H9 (cell line): Measurements from ENCODE around the gene AQP2. TPM values are rescaled to one million over a fixed set of nuclear protein-coding genes. Genes with fewer than 3 reads are reported as not detected.

ENCODE experiments used
- DNase-seq: peaks from one replicate; pipeline ENCODE4 v3.0.0-alpha.2; 2017
- H2AFZ ChIP-seq: one replicate; pipeline ENCODE4 v1.6.1; 2013; ENCODE audit warnings: mild to moderate bottlenecking, low read length, control low read depth, moderate library complexity
- H2AK5ac ChIP-seq: 2 replicates; pipeline ENCODE4 v1.6.1; 2013; ENCODE audit warnings: low read length, control low read depth, mixed read lengths; ENCODE audit not compliant: insufficient read length
- H2BK120ac ChIP-seq: one replicate; pipeline ENCODE4 v1.6.1; 2013; ENCODE audit warnings: low read depth, mild to moderate bottlenecking, low read length, control low read depth, inconsistent platforms; ENCODE audit not compliant: poor library complexity, severe bottlenecking
- H2BK12ac ChIP-seq: 2 replicates; pipeline ENCODE4 v1.6.1; 2013; ENCODE audit warnings: low read length, control low read depth, mixed read lengths, low read depth; ENCODE audit not compliant: insufficient read length
- H2BK15ac ChIP-seq: 2 replicates; pipeline ENCODE4 v1.6.1; 2013; ENCODE audit warnings: low read depth, low read length, control low read depth
- H2BK20ac ChIP-seq: one replicate; pipeline ENCODE4 v1.6.1; 2013; ENCODE audit warnings: low read depth, mild to moderate bottlenecking, low read length, control low read depth, inconsistent platforms; ENCODE audit not compliant: poor library complexity, severe bottlenecking
- H2BK5ac ChIP-seq: 2 replicates; pipeline ENCODE4 v1.6.1; 2013; ENCODE audit warnings: low read length, control low read depth, mixed read lengths; ENCODE audit not compliant: insufficient read length
- H3K14ac ChIP-seq: 2 replicates; pipeline ENCODE4 v1.6.1; 2013; ENCODE audit warnings: low read length, control low read depth; ENCODE audit not compliant: insufficient read depth
- H3K18ac ChIP-seq: 2 replicates; pipeline ENCODE4 v1.6.1; 2013; ENCODE audit warnings: low read depth, mild to moderate bottlenecking, mixed read lengths, low read length, control low read depth; ENCODE audit not compliant: insufficient read length
- H3K23ac ChIP-seq: 2 replicates; pipeline ENCODE4 v1.6.1; 2013; ENCODE audit warnings: low read length, control low read depth, mixed read lengths, low read depth; ENCODE audit not compliant: insufficient read length
- H3K23me2 ChIP-seq: 2 replicates; pipeline ENCODE4 v1.6.1; 2013; ENCODE audit warnings: low read depth, mild to moderate bottlenecking, mixed read lengths, low read length, control low read depth; ENCODE audit not compliant: insufficient read length, poor library complexity, severe bottlenecking
- H3K27ac ChIP-seq: 2 replicates; pipeline ENCODE4 v1.5.1; 2013; ENCODE audit warnings: low read length, control low read depth, mixed read lengths, low read depth; ENCODE audit not compliant: insufficient read length
- H3K27me3 ChIP-seq: 2 replicates; pipeline ENCODE4 v1.6.1; 2013; ENCODE audit warnings: low read length, control low read depth, inconsistent platforms; ENCODE audit not compliant: insufficient read depth
- H3K4ac ChIP-seq: 2 replicates; pipeline ENCODE4 v1.6.1; 2013; ENCODE audit warnings: low read depth, mild to moderate bottlenecking, control low read depth, inconsistent platforms, low read length, moderate library complexity
- H3K4me1 ChIP-seq: 2 replicates; pipeline ENCODE4 v1.6.1; 2013; ENCODE audit warnings: low read length, control low read depth, inconsistent platforms; ENCODE audit not compliant: insufficient read depth
- H3K4me2 ChIP-seq: 2 replicates; pipeline ENCODE4 v1.6.1; 2013; ENCODE audit warnings: low read length, control low read depth, mixed read lengths; ENCODE audit not compliant: insufficient read length, insufficient read depth
- H3K56ac ChIP-seq: 2 replicates; pipeline ENCODE4 v1.6.1; 2013; ENCODE audit warnings: low read depth, mild to moderate bottlenecking, mixed read lengths, low read length, control low read depth; ENCODE audit not compliant: insufficient read length
- H3K79me1 ChIP-seq: 2 replicates; pipeline ENCODE4 v1.6.1; 2013; ENCODE audit warnings: low read depth, mild to moderate bottlenecking, moderate library complexity, low read length, control low read depth, inconsistent platforms; ENCODE audit not compliant: insufficient read depth, poor library complexity, severe bottlenecking
- H3K79me2 ChIP-seq: 2 replicates; pipeline ENCODE4 v1.6.1; 2013; ENCODE audit warnings: low read length, control low read depth, inconsistent platforms; ENCODE audit not compliant: insufficient read depth
- H3K9ac ChIP-seq: 2 replicates; pipeline ENCODE4 v1.6.1; 2013; ENCODE audit warnings: low read length, control low read depth, mixed read lengths; ENCODE audit not compliant: insufficient read length; ENCODE audit errors: extremely low read depth
- H3K9me3 ChIP-seq: one replicate; pipeline ENCODE4 v1.6.1; 2013; ENCODE audit warnings: low read depth, low read length, inconsistent platforms; ENCODE audit not compliant: control insufficient read depth
- H3T11ph ChIP-seq: one replicate; pipeline ENCODE4 v1.6.1; 2013; ENCODE audit warnings: mild to moderate bottlenecking, low read length, control low read depth, inconsistent platforms
- H4K20me1 ChIP-seq: one replicate; pipeline ENCODE4 v1.6.1; 2013; ENCODE audit not compliant: control insufficient read depth, insufficient read length, insufficient read depth
- H4K5ac ChIP-seq: 2 replicates; pipeline ENCODE4 v1.6.1; 2013; ENCODE audit warnings: low read depth, mild to moderate bottlenecking, mixed read lengths, low read length, control low read depth; ENCODE audit not compliant: insufficient read length
- H4K8ac ChIP-seq: replicated peaks from 2 replicates; pipeline ENCODE4 v1.6.1; 2013; ENCODE audit warnings: low read length, control low read depth, mixed read lengths, low read depth; ENCODE audit not compliant: insufficient read length
- H4K91ac ChIP-seq: 2 replicates; pipeline ENCODE4 v1.6.1; 2013; ENCODE audit warnings: low read depth, mild to moderate bottlenecking, moderate library complexity, mixed read lengths, low read length, control low read depth; ENCODE audit not compliant: insufficient read length
- H3K27ac Mint-ChIP-seq, 3 experiments: 2 replicates in 2 of 3; 3 replicates in 1 of 3; pipeline ENCODE4 v1.8.0; 2020 to 2021; ENCODE audit warnings: mixed read lengths in 3 of 3, mild to moderate bottlenecking in 1 of 3, moderate library complexity in 1 of 3
- H3K27me3 Mint-ChIP-seq: 2 replicates; pipeline ENCODE4 v1.8.0; 2021; ENCODE audit warnings: low read depth, mild to moderate bottlenecking, moderate library complexity, mixed read lengths
- H3K36me3 Mint-ChIP-seq, 3 experiments: 2 replicates in 2 of 3; 3 replicates in 1 of 3; pipeline ENCODE4 v1.8.0; 2020 to 2021; ENCODE audit warnings: low read depth in 3 of 3, mixed read lengths in 3 of 3; ENCODE audit not compliant: insufficient read depth in 1 of 3
- H3K4me1 Mint-ChIP-seq, 2 experiments: 2 replicates each; pipeline ENCODE4 v1.8.0; 2020; ENCODE audit warnings: mixed read lengths in 2 of 2
- H3K4me3 Mint-ChIP-seq, 2 experiments: 2 replicates in 1 of 2; 3 replicates in 1 of 2; pipeline ENCODE4 v1.8.0; 2020 to 2021; ENCODE audit warnings: mild to moderate bottlenecking in 2 of 2, mixed read lengths in 2 of 2, moderate library complexity in 1 of 2
- H3K9me3 Mint-ChIP-seq, 2 experiments: 2 replicates in 1 of 2; 3 replicates in 1 of 2; pipeline ENCODE4 v1.8.0; 2020; ENCODE audit warnings: mild to moderate bottlenecking in 2 of 2, mixed read lengths in 2 of 2, moderate library complexity in 1 of 2
- WGBS: extraction: QIAGEN DNeasy Blood & Tissue Kit; methylation state at CpG from one replicate; pipeline ENCODE4 v1.1.7; 2013; ENCODE audit warnings: missing lambda C conversion rate, low lambda C conversion rate, mixed read lengths; ENCODE audit not compliant: insufficient read length; ENCODE audit errors: extremely low coverage; 5-methylcytosine and 5-hydroxymethylcytosine counted together
- total RNA-seq: library from RNA; stranded (reverse); gene quantifications from 2 replicates; pipeline ENCODE4 v1.2.1, GENCODE V29; 2021
- TF ChIP-seq, protein P1 (sequence below): fragments of 200-600 bp; sonication (generic); conservative IDR thresholded peaks from 3 replicates; pipeline ENCODE4 v1.8.0; 2021; ENCODE audit warnings: antibody characterized with exemption, mild to moderate bottlenecking

AQP2 gene
- total RNA-seq, 1 experiment from 2014 or later, result not detected

DNA sequence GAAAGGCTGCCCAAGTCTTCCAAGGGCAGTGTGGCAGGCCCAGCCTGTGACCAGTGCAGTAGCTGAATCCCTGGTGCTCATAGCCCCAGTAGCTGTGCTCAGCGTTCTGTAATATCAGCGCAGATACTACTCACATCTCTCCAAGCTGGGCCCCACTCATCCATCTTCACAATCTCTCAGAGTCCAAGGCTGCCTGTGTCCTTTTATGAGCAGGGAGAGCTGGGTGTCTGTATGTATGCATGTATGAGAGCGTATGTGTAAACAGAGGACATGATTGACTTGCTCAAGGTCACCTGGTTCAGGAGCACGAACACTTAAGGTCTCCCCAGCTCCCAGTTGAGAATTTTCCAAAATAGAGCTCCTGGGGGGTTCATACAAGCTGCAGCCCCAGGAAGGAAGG is 27.6 kb downstream of the AQP2 start:
- Histone ChIP-seq H3K4ac (no peak overlapping the region), H2BK5ac (no peak overlapping the region), H2BK20ac (no peak overlapping the region), H3K4me1 (no peaks in the 10 kb centered on the region), H3K23me2 (no peaks in the 10 kb centered on the region), H2AK5ac (no peak overlapping the region), H4K8ac (no peak overlapping the region), H4K20me1 (no peaks in the 10 kb centered on the region), H3K18ac (no peak overlapping the region), H3K4me2 (no peak overlapping the region), H4K91ac (no peak overlapping the region), H2BK12ac (no peak overlapping the region), H2BK120ac (no peak overlapping the region), H3K9me3 (no peaks in the 10 kb centered on the region), H3K79me1 (no peaks in the 10 kb centered on the region), H3T11ph (no peak overlapping the region), H3K9ac (no peak overlapping the region), H2AFZ (no peak overlapping the region), H3K79me2 (no peaks in the 10 kb centered on the region), H2BK15ac (no peak overlapping the region), H3K14ac (no peak overlapping the region), H4K5ac (no peak overlapping the region), H3K27me3 (no peaks in the 10 kb centered on the region), H3K27ac (no peak overlapping the region), H3K56ac (no peak overlapping the region), H3K23ac (no peak overlapping the region)
- peaks cover 3% of the 10 kb centered on the region; the same call in 1 of the 2 replicates for H3K27me3 Mint-ChIP-seq
- TF ChIP-seq, protein P1, sequence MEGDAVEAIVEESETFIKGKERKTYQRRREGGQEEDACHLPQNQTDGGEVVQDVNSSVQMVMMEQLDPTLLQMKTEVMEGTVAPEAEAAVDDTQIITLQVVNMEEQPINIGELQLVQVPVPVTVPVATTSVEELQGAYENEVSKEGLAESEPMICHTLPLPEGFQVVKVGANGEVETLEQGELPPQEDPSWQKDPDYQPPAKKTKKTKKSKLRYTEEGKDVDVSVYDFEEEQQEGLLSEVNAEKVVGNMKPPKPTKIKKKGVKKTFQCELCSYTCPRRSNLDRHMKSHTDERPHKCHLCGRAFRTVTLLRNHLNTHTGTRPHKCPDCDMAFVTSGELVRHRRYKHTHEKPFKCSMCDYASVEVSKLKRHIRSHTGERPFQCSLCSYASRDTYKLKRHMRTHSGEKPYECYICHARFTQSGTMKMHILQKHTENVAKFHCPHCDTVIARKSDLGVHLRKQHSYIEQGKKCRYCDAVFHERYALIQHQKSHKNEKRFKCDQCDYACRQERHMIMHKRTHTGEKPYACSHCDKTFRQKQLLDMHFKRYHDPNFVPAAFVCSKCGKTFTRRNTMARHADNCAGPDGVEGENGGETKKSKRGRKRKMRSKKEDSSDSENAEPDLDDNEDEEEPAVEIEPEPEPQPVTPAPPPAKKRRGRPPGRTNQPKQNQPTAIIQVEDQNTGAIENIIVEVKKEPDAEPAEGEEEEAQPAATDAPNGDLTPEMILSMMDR, result no peak
- peaks cover 24 to 39% of the 10 kb centered on the region in 2 experiments for H3K4me1 Mint-ChIP-seq
- no peaks in the 10 kb centered on the region for H3K9me3 Mint-ChIP-seq
- no CpG with 5 or more reads among the region's 4 CpGs for WGBS
- H3K36me3 Mint-ChIP-seq, result no peaks in the 10 kb centered on the region
- no peak overlapping the region; a peak in 1 of 7 replicates for H3K27ac Mint-ChIP-seq
- DNase-seq, result no peak
- H3K4me3 Mint-ChIP-seq, result no peak overlapping the region
